GM21423 (cell line): Measurements from ENCODE around the gene TMEM184A.
A peak's percentile ranks its signal among the peaks of the same experiment; 100 is the strongest.
"Not testable (repeated sequence)": the region's sequence is repeated elsewhere in the genome, so short reads cannot be mapped to it uniquely, and the experiment has no call there.

Experiments
- ATAC-seq: cut with Tn5 transposase; IDR thresholded peaks from one replicate; pipeline ENCODE4 v1.9.1; 2021; ENCODE audit warnings: mild to moderate bottlenecking, moderate library complexity; ENCODE audit not compliant: unreplicated experiment

TMEM184A gene

DNA sequence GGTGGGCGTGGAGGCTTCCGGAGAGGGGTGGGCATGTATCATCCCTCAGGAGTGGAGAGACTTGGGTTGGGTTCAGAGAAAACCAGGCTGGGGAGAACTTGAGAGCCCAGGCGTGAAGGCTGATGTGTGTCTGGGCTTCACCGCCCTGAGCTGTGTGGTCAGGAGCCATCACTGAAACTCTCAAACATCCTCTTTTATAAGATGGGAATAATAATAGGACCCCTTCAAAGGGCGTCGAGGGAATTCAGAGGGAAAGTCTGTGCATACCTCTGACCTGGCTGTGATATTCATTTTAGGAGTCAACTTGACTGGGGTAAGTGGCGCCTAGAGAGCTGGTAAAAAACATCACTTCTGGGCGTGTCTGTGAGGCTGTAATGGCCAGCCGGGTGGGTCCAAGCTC lies 34.9 kb upstream of the TMEM184A start:
- no peak for ATAC-seq

DNA sequence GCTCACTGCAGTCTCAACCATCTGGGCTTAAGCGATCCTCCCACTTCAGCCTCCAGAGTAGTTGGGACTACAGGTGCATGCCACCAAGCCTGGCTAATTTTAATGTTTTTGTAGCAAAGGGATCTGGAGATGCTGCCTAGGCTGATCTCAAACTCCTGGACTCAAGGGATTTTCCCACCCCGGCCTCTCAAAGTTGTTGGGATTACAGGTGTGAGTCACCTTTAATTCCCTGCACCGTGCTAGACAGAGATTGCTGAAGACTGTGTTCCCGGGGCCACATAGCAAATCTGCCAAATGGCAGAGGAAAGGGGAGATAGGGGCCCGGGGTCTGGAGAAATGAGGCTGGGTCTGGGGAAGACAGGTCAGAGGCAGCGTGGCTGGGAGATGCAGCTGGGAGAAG lies 34.5 kb upstream of the TMEM184A start:
- no peak for ATAC-seq

DNA sequence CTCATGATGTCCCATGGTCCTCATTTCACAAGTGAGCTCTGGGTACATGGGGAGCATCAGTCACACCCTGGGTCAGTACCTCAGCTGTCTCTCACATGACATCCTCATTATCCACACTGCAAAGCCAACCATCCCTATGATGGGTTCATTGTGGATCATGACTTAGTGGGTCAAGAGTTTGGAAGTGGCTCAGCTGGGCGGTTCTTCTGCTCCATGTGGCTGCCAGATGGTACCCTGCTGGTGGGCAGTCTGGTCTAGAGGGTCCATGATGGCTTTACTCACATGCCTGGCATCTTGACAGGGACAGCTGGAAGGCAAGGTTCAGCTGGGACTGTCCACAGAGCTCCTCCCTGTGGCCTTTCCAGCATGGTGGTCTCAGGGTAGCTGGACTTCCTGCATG lies 33.0 kb upstream of the TMEM184A start:
- ATAC-seq: no peak

DNA sequence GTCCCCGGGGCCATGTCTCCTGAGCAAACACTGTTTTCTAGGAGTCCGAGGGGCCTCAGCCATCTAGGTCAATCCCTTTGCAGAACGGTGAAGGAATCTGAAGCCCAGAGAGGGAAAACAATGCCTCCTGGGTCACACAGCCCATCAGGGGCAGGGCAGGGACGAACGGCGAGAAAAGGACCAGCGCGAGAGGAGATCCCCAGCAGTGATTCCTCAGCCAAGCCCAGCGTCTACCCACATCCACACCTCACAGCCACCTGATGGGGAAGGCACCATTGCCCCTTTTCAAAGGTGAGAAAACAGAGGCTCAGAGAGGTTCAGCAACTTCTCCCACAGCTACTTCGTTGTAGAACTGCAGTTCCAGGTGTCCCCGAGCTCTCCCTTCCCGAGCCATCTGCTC lies 31.7 kb upstream of the TMEM184A start:
- no peak for ATAC-seq

DNA sequence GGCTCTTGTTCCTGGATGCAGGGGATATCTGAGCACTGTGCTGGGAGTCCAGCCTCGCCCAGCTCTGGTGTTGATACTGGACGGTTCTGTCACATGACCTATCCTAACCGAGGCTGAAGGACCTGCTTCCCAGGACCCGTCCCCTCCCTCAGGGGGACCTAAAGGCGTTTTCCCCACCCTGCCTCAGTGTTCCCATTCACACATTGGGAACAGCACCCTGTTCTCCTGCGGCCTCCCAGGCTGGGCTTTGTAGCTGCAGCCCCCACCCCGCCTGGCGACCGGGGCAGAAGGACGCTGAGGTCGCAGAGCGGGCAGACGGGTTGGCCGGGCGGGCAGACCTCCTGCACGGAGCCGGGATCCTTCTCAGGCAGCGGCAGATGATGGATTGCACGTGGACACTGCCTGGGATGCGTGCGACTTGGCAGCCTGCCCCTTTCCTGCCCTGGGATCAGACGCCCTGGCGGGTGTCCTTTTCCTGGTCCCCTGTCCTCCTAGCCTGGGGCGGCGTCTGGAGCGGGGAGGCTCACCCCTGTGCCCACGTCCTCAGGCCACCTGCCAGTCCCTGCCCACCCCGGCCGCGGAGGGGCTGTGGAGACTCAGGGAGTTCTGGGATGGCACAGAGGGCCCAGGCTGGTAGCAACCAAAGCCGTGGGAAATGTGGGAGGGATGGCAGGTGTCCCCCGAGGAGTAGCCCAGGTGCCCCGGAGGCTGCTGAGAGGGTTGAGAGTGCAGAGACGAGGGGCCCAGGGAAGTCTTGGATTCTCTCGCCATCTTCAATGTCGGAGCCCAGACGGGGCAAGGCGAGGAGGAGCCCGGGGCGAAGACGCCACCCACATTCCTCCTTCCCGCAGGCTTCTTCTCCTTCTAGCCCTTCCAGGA lies 31.1 kb upstream of the TMEM184A start:
- ATAC-seq: no peak

GRCh38 chr7:1586126-1586826 lies 30.3 kb upstream of the TMEM184A start:
- no peak for ATAC-seq

DNA sequence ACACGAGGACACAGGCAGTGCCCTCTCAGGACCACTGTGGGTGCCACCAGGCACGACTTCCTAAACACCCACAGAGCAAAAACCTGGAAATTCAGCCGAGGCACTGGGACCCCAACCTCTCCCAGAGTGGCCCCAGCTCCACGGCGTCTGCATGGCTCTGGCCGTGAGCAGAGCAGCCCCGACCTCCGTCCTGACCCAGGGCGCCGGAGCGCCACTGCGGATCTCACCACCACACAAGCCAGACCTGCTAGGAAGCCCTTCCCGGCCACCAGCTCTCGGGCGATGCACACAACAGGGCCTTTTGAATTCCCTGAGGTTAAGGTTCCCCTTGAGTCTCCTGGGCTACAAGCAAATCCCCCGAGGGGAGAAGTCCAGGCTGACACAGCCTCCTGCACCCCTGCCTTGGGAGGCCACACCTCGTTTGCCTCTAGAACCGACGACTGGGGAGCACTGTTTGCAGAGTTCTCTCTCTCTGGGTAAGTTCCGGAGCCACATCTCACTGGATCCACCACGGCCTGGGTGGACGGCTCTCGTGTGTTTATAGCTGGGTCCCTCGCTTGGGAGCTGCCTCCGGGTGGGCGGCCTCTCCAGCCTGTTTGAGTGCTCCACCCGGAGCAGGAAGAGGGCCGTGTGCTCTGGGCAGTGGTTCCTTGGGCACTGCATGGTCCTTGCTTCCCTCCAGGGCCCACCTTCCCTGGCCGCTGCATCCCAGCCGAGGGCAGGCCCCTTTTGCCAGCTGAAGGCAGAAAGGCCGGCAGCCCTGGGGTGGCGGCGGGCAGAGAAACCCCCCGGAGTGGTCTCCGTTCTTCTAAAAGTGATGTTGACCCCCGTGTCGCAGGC lies 29.4 kb upstream of the TMEM184A start:
- ATAC-seq: no peak

DNA sequence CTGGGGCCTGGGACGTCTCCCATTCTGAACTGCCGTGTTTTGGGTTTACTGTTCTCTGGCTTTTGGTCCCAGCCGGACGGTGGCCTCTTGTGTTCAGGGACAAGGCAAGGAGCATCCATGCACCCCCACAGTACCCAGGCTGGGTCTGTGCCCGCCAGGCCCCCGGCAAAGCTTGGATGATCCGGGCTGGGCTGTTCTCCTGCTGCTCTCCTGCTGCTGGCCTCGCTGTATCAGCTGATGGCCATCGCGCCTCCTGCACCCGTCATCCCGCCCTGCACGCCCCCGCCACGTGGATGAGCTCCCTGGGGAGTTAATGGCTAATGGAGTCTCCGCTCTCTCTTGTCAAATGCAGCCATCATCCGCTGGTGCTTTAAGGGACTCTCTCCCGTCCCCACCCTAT lies 28.7 kb upstream of the TMEM184A start:
- ATAC-seq: no peak

DNA sequence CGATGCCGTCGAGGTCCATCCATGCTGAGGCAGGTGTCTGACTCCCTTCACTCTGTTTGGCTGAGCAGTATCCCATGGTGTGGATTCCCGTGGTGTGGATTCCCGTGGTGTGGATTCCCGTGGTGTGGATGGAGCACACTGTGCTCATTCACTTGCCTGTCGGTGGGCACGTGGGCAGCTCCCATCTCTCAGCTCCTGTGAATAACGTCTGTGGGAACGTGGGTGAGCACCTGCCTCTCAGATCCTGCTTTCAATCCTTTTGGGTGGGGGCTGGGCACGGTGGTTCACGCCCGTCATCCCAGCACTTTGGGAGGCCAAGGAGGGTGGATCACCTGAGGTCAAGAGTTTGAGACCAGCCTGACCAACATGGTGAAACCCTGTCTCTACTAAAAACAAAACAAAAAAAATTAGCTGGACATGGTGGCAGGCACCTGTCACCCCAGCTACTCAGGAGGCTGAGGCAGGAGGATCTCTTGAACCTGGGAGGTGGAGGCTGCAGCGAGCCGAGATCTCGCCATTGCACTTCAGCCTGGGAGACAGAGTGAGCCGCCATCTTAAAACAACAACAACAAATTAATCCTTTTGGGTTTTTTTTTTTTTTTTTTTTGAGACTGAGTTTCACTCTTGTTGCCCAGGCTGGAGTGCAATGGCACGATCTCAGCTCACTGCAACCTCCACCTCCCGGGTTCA lies 27.4 kb upstream of the TMEM184A start:
- not testable (repeated sequence) for ATAC-seq

GRCh38 chr7:1580422-1581030 lies 24.5 kb upstream of the TMEM184A start:
- no peak for ATAC-seq

DNA sequence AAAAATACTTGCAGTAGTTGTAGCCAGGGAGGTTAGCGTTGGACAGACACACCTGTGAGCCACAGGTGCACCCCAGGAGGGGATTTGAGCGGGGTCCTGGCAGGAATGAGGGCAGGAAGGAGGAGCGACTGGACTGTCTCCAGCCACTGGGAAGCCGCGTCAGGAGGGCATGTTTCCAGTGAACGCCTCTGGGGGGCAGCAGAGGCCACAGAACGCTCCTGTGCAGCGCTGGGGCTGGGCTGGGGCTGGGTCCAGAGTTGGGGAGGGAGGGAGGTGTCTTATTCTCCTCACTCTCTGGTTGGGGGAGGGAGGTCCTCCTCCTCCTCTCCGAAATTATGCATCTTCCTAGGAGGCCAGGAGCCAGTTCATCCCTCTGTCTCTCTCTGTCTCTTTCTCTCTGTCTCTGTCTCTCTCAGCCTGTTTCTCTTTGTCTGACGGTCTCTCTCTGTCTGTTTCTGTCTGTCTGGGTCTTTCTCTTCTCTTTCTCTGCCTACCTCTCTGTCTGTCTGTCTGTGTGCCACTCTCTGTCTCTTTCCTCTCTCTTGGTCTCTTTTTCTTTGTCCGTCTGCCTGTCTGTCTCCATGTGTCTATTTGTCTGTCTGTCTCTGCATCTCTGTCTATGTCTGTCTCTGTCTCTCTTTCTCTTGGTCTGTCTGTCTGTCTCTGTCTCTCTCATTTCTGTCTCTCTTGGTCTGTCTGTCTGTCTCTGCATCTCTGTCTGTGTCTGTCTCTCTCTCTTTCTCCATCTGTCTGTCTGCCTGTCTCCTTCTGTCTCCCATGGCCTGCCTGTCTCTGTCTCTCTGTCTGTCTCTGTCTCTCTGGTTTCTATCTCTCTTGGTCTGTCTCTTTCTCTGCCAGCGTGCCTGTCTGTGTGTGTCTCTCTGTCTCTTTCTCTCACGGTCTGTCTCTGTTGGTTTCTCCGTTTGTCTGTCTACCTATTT lies 23.7 kb upstream of the TMEM184A start:
- peak; percentile 60 for ATAC-seq

DNA sequence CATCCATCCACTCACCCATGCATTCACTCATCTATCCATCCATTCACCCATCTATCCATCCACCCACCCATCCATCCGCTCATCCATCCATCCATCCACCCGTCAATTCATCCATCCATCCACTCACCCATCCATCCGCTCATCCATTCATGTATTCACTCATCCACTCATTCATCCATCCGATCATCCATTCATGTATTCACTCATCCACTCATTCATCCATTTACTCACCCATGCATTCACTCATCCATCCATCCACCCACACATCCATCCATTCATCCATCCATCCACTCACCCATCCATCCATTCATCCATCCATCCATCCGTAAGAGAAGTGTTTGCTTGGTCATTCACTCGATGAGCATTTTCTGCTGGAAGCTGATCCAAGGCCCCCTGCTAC lies 22.5 kb upstream of the TMEM184A start:
- ATAC-seq: no peak

- no peak for ATAC-seq
Observed at GRCh38 chr7:1576521-1577253, 20.7 kb upstream of the TMEM184A start.

DNA sequence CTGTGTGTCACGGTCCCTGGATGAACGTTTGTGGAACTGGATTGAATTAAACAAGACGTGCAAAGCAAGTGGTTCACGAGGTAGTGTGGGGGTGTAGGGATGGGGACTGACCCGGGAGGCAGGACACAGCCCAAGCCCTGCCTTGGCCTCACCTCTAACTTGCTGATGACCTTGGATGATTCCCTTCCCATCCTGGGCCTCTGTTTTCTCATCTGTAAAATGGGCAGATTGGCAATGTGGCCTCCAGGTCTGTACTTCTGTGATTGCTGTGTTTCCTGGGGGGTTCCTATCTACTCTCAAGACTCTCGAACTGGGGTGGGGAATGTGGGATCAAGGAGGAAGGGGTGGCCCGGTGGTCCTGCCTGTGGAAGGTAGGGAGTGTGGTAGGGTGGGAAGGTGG lies 19.8 kb upstream of the TMEM184A start:
- ATAC-seq: no peak

DNA sequence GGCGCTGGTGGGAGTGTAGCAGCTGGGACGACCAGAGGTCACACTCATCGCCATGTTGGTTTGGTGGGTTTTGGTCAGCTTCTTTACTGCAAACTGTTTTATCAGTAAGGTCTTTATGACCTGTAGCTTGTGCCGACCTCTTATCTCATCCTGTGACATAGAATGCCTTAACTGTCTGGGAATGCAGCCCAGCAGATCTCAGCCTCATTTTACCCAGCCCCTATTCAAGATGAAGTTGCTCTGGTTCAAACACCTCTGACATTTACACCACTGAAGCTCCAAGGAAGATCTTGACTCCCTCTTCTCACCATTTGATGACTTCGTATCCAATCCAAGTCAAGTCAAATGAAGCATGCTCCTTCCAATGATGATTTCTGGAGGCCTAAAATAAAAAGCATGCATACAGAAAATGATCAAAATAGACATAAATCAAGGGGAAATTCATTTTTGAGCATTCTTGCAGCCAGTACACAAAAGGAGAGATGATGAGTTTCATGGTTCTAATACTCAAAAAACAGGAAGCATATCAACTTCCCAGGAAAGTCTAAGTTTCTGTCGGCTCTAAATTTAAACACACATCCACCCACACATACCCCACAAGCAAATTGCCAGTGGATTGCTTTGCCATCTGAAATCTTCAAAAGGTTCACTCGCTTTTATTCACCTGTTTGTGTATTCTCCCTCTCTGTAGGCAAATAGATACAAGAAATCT lies 16.3 kb upstream of the TMEM184A start:
- ATAC-seq: no peak

GRCh38 chr7:1569833-1570632 lies 14.0 kb upstream of the TMEM184A start, which contains the start of gene PSMG3:
PSMG3 (minus strand) TSS chr7:1570032; CDS start chr7:1569339, 693 bp downstream.
- ATAC-seq: peak; percentile 85

DNA sequence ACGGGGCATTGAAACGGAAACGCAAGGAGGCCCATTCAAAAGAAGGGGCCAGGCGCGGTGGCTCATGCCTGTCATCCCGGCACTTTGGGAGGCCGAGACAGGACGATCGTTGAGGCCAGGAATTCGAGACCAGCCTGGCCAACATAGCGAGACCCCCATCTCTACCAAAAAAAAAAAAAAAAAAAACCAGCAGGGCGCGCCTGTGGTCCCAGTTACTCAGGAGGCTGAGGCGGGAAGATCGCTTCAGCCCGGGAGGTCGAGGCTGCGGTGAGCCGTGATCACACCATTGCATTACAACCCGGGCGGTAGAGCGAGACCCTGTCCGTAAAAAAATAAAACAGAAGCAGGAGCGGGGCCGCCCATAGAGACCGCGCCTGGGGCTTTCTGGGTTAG lies 13.4 kb upstream of the TMEM184A start:
- no peak for ATAC-seq
